ENCODE data around the gene CSMD2. TPM values are rescaled to one million over a fixed set of nuclear protein-coding genes. Genes with fewer than 3 reads are reported as not detected.

CSMD2 gene
- total RNA-seq, 4 donors from 2014 or later, result 0.09 to 0.20 TPM; not detected in 2

DNA sequence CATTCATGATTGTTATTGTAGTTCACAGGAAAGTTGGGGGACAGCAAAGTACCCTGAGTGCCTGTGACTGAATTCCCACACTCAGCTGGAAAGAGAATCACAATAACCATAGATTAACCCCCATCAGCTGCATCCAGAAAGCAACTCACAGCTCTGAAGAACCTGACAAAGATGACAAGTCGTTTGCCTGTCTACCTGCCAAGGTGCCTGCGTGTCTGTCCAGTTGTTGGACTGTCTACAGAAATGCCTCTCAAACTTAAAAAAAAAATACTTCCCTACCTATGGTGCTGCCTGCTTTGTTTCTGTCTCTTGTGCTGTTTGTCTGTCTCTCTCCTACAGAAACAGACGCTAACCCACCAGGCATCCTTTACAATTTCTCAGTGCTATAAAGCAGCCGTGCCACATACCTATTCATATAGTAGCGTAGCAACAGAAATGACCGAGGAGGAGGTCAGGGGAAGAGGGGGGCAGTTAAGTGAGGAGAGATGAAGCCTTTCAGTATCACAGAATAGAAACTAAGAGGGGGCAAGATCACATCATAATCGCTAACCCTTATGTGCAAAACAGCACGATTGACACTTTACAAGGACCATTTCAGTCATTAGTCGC, 455.8 kb downstream of the CSMD2 start:
- no peak for DNase-seq
- no peaks in the 10 kb centered on the region for H3K9me3 ChIP-seq
- no peak overlapping the region for H3K4me3 ChIP-seq
- TF ChIP-seq POLR2A (IDR thresholded peaks at IDR 0.05), result no peak
- no peak for TF ChIP-seq CTCF (IDR thresholded peaks at IDR 0.05 in 4 of 5, conservative IDR thresholded peaks at IDR 0.05 in 1 of 5)
- ATAC-seq, result no peak
- in situ Hi-C loops (cut with MboI; ENCODE audit: low sequenced_read_pairs in 4 of 4), result no loop called here
- H3K27me3 ChIP-seq, result peaks cover 0 to 4% (median 0%) of the 10 kb centered on the region in 3 donors
- H3K4me1 ChIP-seq, result no peaks in the 10 kb centered on the region
- H3K27ac ChIP-seq, result no peak overlapping the region
- intact Hi-C loops (cut with DNase I; ENCODE audit: low total_unique reads), result no loop called here
- H3K36me3 ChIP-seq, result no peaks in the 10 kb centered on the region

GRCh38 chr1:33706634-33707255, 458.3 kb downstream of the CSMD2 start:
- Histone ChIP-seq H3K27ac (no peak overlapping the region), H3K4me3 (no peak overlapping the region), H3K36me3 (no peaks in the 10 kb centered on the region), H3K27me3 (peaks cover 0 to 4% (median 0%) of the 10 kb centered on the region in 3 donors), H3K4me1 (no peaks in the 10 kb centered on the region), H3K9me3 (no peaks in the 10 kb centered on the region)
- in situ Hi-C loops (cut with MboI; ENCODE audit: low sequenced_read_pairs in 4 of 4), result no loop called here
- no peak for DNase-seq
- no peak for ATAC-seq
- TF ChIP-seq POLR2A (IDR thresholded peaks at IDR 0.05), result no peak
- TF ChIP-seq CTCF (IDR thresholded peaks at IDR 0.05 in 4 of 5, conservative IDR thresholded peaks at IDR 0.05 in 1 of 5), result no peak
- intact Hi-C loops (cut with DNase I; ENCODE audit: low total_unique reads), result no loop called here

DNA sequence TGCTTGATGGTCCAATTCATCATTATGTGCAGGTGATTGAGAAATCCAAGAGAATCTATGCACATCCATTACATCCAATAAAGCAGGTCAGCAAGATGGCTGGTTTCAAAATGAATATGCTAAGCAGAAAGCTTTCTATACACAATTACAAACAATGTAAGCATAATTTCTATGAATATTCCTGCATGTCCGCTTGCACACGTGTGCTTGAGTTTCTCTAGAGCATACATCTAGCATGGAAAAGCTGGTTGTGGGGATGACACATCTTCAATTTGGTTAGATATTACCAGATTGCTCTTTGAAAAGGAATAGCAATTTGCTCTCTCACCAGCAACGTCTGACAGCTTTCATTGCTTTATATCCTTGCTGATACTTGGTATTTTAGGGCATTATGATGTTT, 461.6 kb downstream of the CSMD2 start:
- Histone ChIP-seq H3K27me3 (peaks cover 0 to 4% (median 0%) of the 10 kb centered on the region in 3 donors), H3K4me3 (no peak overlapping the region), H3K4me1 (no peaks in the 10 kb centered on the region), H3K9me3 (no peaks in the 10 kb centered on the region), H3K36me3 (no peaks in the 10 kb centered on the region), H3K27ac (no peak overlapping the region)
- intact Hi-C loops (cut with DNase I; ENCODE audit: low total_unique reads), result no loop called here
- no peak for ATAC-seq
- no peak for DNase-seq
- in situ Hi-C loops (cut with MboI; ENCODE audit: low sequenced_read_pairs in 4 of 4), result no loop called here
- TF ChIP-seq CTCF (IDR thresholded peaks at IDR 0.05 in 4 of 5, conservative IDR thresholded peaks at IDR 0.05 in 1 of 5) (no peak), POLR2A (IDR thresholded peaks at IDR 0.05) (no peak)

DNA sequence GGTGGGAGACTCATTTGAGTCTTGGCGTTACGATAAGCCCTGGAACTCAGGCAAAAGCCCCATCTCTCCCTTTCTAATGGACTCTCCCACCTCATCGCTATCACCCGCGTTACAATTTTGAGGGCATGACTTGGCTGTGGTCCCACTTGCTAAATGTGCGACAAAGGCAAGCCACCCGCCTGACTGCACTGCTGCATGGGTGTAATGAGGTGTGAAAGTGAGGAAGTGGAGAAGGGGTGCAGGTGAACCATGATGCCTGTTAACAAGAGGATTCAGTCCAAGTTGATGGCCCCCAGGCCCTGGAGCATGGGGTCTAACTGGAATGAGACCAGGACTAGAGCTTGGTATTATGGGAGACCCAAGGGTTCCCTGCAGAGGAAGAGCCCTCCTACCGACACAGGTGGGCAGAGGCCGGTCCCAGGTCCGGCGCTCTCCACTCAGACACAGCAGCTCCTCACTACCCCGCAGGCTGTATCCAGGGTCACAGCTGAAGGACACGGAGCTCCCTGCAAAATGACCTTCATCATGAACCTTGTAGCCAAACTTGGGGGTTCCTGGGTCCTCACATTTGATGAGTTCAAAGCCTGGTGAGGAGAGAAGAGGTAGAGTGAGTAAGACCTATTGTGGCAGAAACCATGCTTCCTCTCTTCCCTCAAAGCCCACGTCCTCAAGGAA, 466.5 kb downstream of the CSMD2 start:
- in situ Hi-C loops (cut with MboI; ENCODE audit: low sequenced_read_pairs in 4 of 4), result no loop called here
- DNase-seq (no peak), ATAC-seq (no peak)
- H3K27ac ChIP-seq, result no peak overlapping the region
- H3K9me3 ChIP-seq, result no peaks in the 10 kb centered on the region
- H3K4me1 ChIP-seq, result no peaks in the 10 kb centered on the region
- no peaks in the 10 kb centered on the region for H3K27me3 ChIP-seq
- intact Hi-C loops (cut with DNase I; ENCODE audit: low total_unique reads), result no loop called here
- no peak for TF ChIP-seq CTCF (IDR thresholded peaks at IDR 0.05 in 4 of 5, conservative IDR thresholded peaks at IDR 0.05 in 1 of 5)
- TF ChIP-seq POLR2A (IDR thresholded peaks at IDR 0.05), result no peak
- H3K36me3 ChIP-seq, result no peaks in the 10 kb centered on the region
- H3K4me3 ChIP-seq, result no peak overlapping the region

All from gastrocnemius medialis (tissue), 4 donors.